ENCODE results near the gene TMEM255B.
A peak's percentile ranks its signal among the peaks of the same experiment; 100 is the strongest.
"Not testable (repeated sequence)": the region's sequence is repeated elsewhere in the genome, so short reads cannot be mapped to it uniquely, and the experiment has no call there.

TMEM255B gene

GRCh38 chr13:113827021-113827420, 68.0 kb downstream of the TMEM255B start:
- Histone ChIP-seq H3K36me3 (replicated peaks) (no peaks in the 10 kb centered on the region), H3K4me3 (no peak overlapping the region), H3K27me3 (ENCODE audit: low read depth) (no peaks in the 10 kb centered on the region), H3K4me1 (no peaks in the 10 kb centered on the region), H3K9me3 (no peaks in the 10 kb centered on the region)
- no peak for DNase-seq (ENCODE audit: low spot score in 2 of 2)
- in situ Hi-C loops (cut with MboI; ENCODE audit: low sequenced_read_pairs), result no loop called here

- H3K4me3 ChIP-seq, result no peak overlapping the region
- in situ Hi-C loops (cut with MboI; ENCODE audit: low sequenced_read_pairs), result no loop called here
- no peaks in the 10 kb centered on the region for H3K9me3 ChIP-seq
- DNase-seq (ENCODE audit: low spot score in 2 of 2), result no peak
- H3K4me1 ChIP-seq, result no peaks in the 10 kb centered on the region
- no peaks in the 10 kb centered on the region for H3K27me3 ChIP-seq (ENCODE audit: low read depth)
- no peaks in the 10 kb centered on the region for H3K36me3 ChIP-seq (replicated peaks)
Measured at GRCh38 chr13:113828282-113828825, 69.3 kb downstream of the TMEM255B start.

GRCh38 chr13:113830426-113830950, 71.5 kb downstream of the TMEM255B start:
- in situ Hi-C loops (cut with MboI; ENCODE audit: low sequenced_read_pairs); H3K27me3 ChIP-seq (ENCODE audit: low read depth); H3K9me3 ChIP-seq; DNase-seq (ENCODE audit: low spot score in 2 of 2); H3K4me3 ChIP-seq; H3K36me3 ChIP-seq (replicated peaks); H3K4me1 ChIP-seq: not testable (repeated sequence)

- H3K4me3 ChIP-seq, result no peak overlapping the region
- in situ Hi-C loops (cut with MboI; ENCODE audit: low sequenced_read_pairs), result no loop called here
Measured at GRCh38 chr13:113831061-113831460, 72.0 kb downstream of the TMEM255B start.

GRCh38 chr13:113832205-113832604, 73.2 kb downstream of the TMEM255B start:
- H3K4me1 ChIP-seq, result no peaks in the 10 kb centered on the region
- in situ Hi-C loops (cut with MboI; ENCODE audit: low sequenced_read_pairs), result no loop called here
- no peak for DNase-seq (ENCODE audit: low spot score in 2 of 2)
- no peaks in the 10 kb centered on the region for H3K9me3 ChIP-seq
- no peaks in the 10 kb centered on the region for H3K36me3 ChIP-seq (replicated peaks)
- H3K27me3 ChIP-seq (ENCODE audit: low read depth), result no peaks in the 10 kb centered on the region
- no peak overlapping the region for H3K4me3 ChIP-seq

More at GRCh38 chr13:113831061-113831460, 72.0 kb downstream of the TMEM255B start:
- no peaks in the 10 kb centered on the region for H3K9me3 ChIP-seq
- H3K36me3 ChIP-seq (replicated peaks), result no peaks in the 10 kb centered on the region
- DNase-seq (ENCODE audit: low spot score in 2 of 2), result no peak
- H3K4me1 ChIP-seq, result no peaks in the 10 kb centered on the region
- no peaks in the 10 kb centered on the region for H3K27me3 ChIP-seq (ENCODE audit: low read depth)

- Histone ChIP-seq H3K36me3 (replicated peaks) (no peaks in the 10 kb centered on the region), H3K4me3 (no peak overlapping the region), H3K9me3 (no peaks in the 10 kb centered on the region), H3K27me3 (ENCODE audit: low read depth) (no peaks in the 10 kb centered on the region), H3K4me1 (no peaks in the 10 kb centered on the region)
- no peak for DNase-seq (ENCODE audit: low spot score in 2 of 2)
- in situ Hi-C loops (cut with MboI; ENCODE audit: low sequenced_read_pairs), result no loop called here
Measured at GRCh38 chr13:113832631-113833030, 73.6 kb downstream of the TMEM255B start.

GRCh38 chr13:113833111-113833830, 74.2 kb downstream of the TMEM255B start:
- in situ Hi-C loops (cut with MboI; ENCODE audit: low sequenced_read_pairs), result no loop called here

GRCh38 chr13:113834006-113834405, 75.0 kb downstream of the TMEM255B start:
- H3K27me3 ChIP-seq (ENCODE audit: low read depth); H3K4me3 ChIP-seq; H3K36me3 ChIP-seq (replicated peaks); DNase-seq (ENCODE audit: low spot score in 2 of 2); H3K4me1 ChIP-seq; H3K9me3 ChIP-seq; in situ Hi-C loops (cut with MboI; ENCODE audit: low sequenced_read_pairs): not testable (repeated sequence)

More at GRCh38 chr13:113833111-113833830, 74.2 kb downstream of the TMEM255B start:
- H3K27me3 ChIP-seq (ENCODE audit: low read depth), result no peaks in the 10 kb centered on the region
- no peak for DNase-seq (ENCODE audit: low spot score in 2 of 2)
- H3K9me3 ChIP-seq, result no peaks in the 10 kb centered on the region
- no peaks in the 10 kb centered on the region for H3K4me1 ChIP-seq
- no peaks in the 10 kb centered on the region for H3K36me3 ChIP-seq (replicated peaks)
- H3K4me3 ChIP-seq, result no peak overlapping the region

- Histone ChIP-seq H3K27me3 (ENCODE audit: low read depth) (no peaks in the 10 kb centered on the region), H3K4me1 (no peaks in the 10 kb centered on the region), H3K36me3 (replicated peaks) (no peaks in the 10 kb centered on the region), H3K4me3 (no peak overlapping the region), H3K9me3 (no peaks in the 10 kb centered on the region)
- no peak for DNase-seq (ENCODE audit: low spot score in 2 of 2)
- in situ Hi-C loops (cut with MboI; ENCODE audit: low sequenced_read_pairs), result no loop called here
Measured at GRCh38 chr13:113834496-113835200, 75.6 kb downstream of the TMEM255B start.

- no peaks in the 10 kb centered on the region for H3K9me3 ChIP-seq
- DNase-seq (ENCODE audit: low spot score in 2 of 2), result no peak
- in situ Hi-C loops (cut with MboI; ENCODE audit: low sequenced_read_pairs), result no loop called here
- H3K36me3 ChIP-seq (replicated peaks), result no peaks in the 10 kb centered on the region
- H3K27me3 ChIP-seq (ENCODE audit: low read depth), result no peaks in the 10 kb centered on the region
- H3K4me3 ChIP-seq, result no peak overlapping the region
- no peaks in the 10 kb centered on the region for H3K4me1 ChIP-seq
Measured at GRCh38 chr13:113835461-113836270, 76.6 kb downstream of the TMEM255B start.

GRCh38 chr13:113836768-113837559, 77.9 kb downstream of the TMEM255B start:
- Histone ChIP-seq H3K27me3 (ENCODE audit: low read depth) (no peaks in the 10 kb centered on the region), H3K36me3 (replicated peaks) (no peaks in the 10 kb centered on the region), H3K4me3 (no peak overlapping the region), H3K4me1 (no peaks in the 10 kb centered on the region), H3K9me3 (no peaks in the 10 kb centered on the region)
- in situ Hi-C loops (cut with MboI; ENCODE audit: low sequenced_read_pairs), result no loop called here
- peak in 1 of 2 experiments; percentile 48 for DNase-seq (ENCODE audit: low spot score in 2 of 2)

GRCh38 chr13:113837560-113838355, 78.7 kb downstream of the TMEM255B start:
- Histone ChIP-seq H3K9me3 (no peaks in the 10 kb centered on the region), H3K4me3 (no peak overlapping the region), H3K27me3 (ENCODE audit: low read depth) (no peaks in the 10 kb centered on the region), H3K36me3 (replicated peaks) (no peaks in the 10 kb centered on the region), H3K4me1 (no peaks in the 10 kb centered on the region)
- in situ Hi-C loops (cut with MboI; ENCODE audit: low sequenced_read_pairs), result no loop called here
- DNase-seq (ENCODE audit: low spot score in 2 of 2), result peak in 1 of 2 experiments; percentile 46

All from HAP-1 (cell line).